NCI-H2107 treated with DMSO at 0.1 percent for 48 hours (cell line): ENCODE data around the gene PAPSS1.
A peak's percentile ranks its signal among the peaks of the same experiment; 100 is the strongest.
"Not testable (repeated sequence)": the region's sequence is repeated elsewhere in the genome, so short reads cannot be mapped to it uniquely, and the experiment has no call there.

ENCODE experiments used
- DNase-seq: peaks from one replicate; lab custom pipeline; 2025; ENCODE audit not compliant: unreplicated experiment; lab: John Stamatoyannopoulos, UW

The PAPSS1 gene

DNA sequence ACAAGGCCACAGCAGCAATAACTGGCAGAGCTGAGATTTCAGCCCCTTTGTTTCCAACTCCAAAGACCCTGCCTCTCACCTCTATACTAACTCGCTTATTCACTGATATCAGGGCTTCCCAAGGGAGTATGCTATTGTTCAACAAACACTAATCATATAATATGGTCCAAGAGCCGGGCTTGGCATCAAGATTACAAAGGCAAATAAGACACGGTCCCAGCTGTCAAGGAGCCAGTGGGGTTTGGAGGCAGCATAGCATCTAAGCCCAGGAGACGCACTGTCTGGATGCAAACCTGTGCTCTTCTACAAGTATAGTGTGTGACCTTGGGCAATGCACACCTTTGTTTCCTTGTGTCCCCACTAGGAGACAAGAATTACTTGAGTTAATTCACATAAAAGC lies 28.7 kb downstream of the PAPSS1 start:
- no peak for DNase-seq

DNA sequence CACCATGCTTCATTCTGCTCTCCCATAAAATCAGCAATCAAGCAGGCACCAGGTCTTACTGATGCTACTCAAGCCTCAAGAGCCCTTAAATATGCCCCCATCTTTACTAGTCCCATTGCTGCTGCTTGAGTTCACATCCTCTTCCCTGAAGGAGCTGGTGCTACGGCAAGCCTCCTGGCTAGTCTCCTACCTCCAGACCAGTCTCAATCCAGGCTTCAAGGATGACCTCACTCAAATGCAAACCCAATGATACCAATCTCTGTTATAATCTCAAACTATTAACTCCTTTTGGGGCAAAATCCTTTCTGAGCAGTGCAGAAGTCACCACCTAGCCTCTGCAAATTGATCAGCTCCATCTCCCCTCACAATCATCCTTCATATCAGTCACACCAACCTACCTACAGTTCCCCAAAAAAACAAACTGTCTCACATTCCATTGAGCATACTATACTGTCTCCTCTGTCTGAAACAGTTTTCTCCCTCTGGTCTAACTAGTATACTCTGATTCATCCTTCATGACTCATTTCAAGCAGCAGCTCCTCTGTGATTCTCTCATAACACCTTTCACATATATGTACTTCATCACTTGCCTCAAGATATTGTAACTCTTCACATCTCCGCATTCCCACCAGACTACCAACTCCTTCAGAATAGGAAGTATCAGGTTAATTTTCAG lies 30.0 kb downstream of the PAPSS1 start:
- no peak for DNase-seq

DNA sequence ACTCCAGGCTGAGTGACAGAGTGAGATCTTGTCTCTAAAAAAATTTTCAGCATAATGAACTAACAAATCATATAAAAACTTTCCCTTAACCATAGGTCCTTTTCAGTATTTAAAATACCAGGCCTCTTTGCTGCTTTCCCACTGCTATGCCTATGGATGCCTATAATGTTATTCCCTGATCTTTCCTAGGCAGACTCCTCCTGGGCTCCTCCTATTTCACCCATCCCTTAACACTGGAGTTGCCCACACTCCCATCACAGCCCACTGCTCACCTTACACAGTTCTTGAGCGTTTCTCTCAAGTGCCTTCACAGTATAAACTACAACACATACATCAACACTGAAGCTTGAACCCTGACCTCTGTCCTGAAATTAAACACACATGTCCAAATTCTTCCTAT lies 31.6 kb downstream of the PAPSS1 start:
- no peak for DNase-seq

DNA sequence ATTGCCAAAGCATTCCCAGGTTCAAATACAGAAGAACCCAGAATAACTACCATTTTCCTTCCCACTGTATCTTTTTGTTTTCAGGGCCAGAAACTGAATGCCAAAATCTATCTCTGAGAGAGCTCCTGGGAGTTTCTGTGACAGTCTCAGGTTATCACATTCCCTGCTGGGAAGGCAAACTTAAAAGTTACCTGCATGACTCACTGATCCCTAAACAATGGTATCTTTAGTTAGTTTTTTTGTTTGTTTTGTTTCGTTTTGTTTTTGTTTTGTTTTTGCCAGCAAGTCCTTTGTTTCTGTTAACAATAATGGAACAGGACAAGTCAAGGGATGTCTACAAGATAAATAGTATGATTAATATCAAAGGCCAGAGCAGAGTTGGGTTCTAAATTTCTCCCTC lies 34.3 kb downstream of the PAPSS1 start:
- no peak for DNase-seq

DNA sequence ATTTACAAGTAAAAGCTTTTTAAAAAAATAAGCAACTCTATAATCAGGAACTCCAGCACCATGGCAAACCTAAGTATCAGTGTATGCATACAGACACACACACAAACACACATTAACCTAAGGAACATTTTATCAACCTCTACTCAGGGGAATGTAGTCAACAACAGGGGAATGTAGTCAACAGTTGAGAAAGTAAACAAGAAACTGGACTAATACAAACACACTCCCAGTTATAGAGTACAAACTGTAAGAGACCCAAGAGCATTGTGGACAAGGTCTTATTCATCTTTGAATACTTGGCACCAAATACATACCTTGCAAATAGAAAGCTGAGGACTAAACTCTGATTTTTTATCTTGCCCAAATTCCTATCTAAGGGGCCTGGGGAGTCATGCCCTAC lies 36.2 kb downstream of the PAPSS1 start:
- no peak for DNase-seq

DNA sequence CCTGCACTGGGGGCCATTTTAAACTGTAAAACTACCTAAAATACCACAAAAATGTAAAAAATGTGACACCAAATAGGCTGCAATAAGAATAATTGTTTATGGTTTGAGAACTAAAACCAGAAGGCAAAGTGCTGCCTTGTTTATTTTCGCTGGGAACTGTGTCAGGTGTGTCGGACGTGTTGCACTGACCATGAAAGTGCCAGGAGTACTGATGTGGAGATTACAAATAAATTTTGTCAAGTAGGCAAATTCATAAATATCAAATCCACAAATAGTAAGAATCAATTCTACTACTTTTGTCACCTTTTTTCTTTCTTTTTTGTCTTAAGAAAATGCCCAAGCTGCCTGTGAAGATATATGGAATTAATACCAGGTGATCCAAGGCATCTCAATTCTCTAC lies 37.7 kb downstream of the PAPSS1 start:
- no peak for DNase-seq

DNA sequence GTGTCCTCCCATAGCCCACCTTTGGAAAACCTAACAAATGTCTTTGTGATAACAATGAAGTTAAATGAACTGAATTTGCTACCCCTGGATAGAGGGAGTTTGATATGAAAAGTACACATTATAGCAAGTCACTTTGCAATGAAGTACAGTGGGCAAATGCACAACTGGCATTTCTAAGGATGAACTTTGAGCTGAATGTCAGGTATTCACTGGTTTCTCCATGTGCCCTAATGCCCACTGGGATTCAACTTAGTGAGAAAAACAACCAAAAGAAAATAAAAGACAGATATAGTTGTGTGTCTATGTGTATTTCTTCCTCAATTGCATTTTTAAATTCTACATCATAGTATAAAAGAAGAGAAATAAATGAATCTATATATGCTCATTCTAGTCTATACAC lies 51.0 kb downstream of the PAPSS1 start:
- no peak for DNase-seq

DNA sequence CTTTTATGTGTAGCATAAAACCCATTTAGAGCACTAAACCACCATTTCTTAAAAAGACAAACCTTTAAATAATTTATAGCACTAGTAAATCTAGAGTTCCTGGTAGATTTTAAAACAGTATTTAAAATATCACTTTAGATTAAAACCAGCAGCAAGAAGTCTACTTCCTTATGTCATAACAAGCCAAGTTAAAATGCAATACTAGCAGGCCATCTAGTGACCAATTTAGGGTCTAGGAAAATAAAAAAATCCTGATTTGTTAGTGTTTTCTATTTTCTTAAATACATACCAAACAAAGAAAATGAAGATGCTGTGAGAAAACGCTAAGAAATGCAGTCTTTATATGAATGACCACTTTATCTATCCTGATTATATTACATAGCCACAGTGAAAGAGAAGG lies 53.9 kb downstream of the PAPSS1 start:
- no peak for DNase-seq

DNA sequence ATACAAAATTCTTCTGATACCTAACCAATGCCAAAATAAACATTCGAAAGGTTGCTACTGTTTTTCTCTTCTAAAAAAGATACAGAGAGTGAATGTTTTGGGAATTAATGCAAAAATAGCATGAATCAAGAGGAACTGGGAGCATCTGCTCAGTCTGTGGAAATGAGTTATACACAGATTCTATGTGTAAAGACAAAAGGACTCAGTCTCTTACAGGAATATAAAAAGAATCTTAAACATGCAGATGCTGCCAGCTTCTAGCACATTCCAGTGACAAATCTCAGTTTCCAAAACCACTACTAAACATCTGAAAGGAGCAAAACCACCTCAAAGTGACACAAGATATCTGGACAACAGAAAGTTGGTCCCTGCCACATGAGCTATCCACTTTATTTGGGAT lies 55.0 kb downstream of the PAPSS1 start:
- DNase-seq: no peak

DNA sequence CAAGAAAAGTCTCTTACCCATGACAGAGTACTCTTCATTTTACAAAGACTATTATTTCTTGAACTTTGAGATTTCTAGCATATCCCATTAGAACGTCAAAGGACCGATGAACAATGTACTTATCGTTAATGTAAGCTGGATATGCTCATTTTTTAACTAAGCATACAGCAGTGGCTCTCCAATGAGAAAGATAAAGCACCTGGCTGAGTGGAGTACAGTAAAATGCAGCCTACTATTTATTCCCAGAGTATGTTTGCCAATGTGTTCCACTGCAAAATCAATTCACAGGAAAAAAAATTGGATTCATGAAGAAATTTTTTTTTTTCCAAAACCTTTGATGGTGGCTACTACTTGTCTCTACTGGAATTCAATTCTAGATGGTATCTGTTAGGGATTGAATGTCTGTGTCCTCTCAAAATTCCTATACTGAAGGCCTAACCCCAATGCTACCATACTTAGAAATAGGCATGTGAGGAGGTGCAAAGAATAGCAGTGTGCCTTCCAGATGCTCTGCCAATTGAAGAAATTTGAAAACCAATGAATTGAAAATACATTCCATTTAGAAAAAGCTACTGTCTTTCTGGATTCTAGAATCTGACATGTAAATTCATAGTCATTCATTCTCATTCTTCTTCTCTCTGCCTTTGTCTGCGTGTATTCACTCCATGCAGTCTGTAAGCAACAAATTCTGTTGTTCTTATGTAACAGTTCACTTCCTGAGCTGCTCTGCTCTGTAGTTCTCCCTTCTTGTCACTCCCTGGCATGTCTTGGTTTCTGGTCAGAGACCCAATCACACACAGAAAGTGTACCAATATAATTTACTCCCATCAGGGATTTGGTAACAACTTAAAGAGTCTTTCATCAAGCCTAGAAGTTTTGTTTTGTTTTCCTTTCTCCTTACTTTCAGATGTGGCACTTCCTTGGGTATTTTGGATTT lies 61.4 kb downstream of the PAPSS1 start:
- no peak for DNase-seq

DNA sequence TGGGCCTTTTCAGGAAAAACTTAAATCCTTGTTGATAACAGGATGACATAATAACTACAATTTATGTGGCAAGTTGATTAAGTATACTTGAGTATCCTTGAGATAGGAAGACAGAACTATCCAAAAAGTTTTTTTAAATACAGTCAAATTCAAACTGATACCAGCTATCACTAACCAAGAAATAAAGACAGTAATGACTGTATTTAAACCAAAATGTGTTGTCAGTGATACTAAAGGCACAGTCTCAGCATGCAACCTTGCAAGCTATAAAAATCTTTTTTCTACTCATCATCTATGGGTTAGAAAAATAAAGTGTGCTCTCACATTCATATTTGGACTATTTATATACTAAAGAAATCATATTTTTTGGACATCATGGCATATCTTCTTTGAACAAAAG lies 64.7 kb downstream of the PAPSS1 start:
- no peak for DNase-seq

DNA sequence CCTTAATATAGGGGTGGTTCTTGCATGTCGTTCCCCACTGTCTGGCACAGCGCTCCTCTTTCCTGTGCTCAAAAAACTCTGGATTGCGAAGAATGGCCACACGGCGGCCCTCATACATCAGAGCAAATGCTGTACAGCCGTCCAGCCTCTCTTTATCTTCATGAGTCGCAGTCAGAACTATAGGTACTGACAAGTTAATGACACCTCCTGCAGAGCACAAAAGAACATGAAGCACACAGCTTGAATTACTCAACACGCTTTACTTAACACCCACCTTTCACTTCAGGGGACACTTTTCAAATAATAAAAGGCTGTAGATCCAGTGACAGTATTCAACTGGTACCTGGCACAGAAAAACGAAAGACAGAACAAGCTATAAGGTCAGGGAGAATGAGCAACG lies 65.3 kb downstream of the PAPSS1 start:
- DNase-seq: peak; percentile 62

DNA sequence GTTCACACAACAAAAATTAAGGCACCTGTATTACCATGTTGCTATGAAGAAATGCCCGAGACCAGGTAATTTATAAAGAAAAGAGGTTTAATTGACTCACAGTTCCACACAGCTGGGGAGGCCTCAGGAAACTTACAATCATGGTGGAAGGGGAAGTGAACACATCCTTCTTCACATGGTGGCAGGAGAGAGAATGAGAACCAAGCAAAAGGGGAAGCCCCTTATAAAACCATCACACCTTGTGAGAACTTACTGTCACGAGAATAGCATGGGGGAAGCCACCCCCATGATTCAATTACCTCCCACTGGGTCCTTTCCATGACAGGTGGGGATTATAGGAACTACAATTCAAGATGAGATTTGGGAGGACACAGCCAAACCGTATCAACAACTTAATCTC lies 68.6 kb downstream of the PAPSS1 start:
- not testable (repeated sequence) for DNase-seq

DNA sequence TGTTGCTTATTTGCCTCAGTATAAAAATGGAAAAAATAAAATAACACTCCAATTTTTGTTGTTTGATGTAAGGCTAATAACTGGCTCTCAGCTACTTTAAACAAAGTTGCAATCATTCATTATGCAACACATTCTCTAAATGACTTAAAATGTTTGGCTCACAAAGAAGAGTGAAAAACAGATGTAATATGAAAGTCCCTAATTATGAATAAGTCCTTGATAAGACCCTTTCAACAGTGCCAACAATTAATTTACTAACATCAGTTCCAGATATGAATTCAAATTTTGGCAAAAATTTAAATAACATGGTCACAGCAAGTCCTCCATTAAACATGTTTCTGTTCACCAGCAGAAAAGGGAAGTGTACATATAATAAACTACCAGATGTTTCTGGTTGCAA lies 69.8 kb downstream of the PAPSS1 start:
- no peak for DNase-seq

DNA sequence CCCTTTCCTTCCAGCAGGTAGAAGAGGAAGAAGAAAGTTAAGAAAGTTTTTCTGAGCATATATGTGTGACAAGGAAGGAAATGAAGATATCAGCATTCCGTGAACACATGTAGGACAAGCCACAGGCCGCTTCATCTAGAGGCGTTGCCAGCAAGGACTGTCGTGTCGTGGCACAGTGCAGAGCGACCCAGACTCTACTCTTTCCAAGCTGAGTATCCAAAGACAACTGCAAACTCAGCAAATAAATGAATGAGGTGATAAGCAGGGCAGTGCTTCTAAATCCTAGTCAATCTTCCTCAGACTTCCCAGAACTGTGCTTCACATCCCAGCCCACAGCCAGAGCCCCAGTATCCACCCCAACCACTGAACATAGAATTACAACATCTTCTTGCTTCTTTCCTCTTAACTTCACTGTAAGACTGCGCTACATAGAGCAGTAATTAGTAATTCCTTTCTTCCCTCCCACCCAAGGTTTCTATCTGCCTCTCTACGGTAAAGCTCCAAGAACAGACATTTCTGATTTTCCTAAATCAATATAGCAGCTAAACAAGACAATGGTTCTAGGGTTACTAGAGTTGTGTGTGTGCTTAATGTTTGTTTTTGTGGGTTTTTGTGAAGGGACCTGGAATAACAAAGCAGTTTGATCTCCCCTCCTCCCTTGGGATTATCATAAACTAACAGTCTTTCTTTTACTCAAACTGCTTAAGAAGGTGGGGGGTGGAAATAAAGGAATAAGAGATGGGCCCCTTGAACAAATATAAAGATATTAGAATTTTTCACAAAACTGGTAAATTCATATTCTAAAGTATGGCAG lies 71.6 kb downstream of the PAPSS1 start:
- no peak for DNase-seq

DNA sequence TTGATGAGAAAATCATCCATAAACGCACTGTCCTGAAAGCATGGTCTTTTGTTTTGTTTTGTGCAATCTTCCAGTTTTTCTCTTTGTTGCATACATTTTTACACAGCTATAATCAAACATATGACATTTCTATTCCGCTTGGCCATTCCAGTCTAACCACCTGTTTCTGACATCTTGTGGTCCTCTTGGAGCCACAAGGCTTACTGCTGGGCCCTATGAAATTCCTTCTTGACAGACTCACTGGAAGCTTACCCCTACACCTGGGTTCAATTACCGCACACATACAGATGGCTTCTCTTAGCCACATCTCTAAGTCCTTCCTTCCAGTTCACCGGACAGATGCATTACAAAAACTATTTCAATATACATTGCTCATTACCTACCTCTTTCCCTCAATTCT lies 72.4 kb downstream of the PAPSS1 start:
- DNase-seq: no peak

DNA sequence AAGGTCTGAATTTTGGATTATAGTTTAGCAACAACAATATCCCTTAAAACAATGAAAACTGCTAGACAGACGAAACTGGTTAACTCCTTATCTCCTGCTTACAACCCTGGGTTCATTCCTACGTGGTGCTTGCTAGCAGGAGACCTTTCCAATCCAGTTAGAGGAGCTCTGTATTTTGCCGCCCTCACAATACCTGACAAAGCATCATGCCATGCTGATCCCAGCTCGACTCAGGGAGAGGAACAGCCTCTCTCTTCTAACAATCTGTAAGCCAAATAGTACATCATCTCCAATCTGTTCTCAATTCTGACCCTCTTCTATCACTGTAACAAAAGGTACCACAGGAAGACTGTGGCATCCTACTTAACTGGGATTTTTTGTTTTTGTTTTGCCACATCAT lies 74.4 kb downstream of the PAPSS1 start:
- DNase-seq: no peak

DNA sequence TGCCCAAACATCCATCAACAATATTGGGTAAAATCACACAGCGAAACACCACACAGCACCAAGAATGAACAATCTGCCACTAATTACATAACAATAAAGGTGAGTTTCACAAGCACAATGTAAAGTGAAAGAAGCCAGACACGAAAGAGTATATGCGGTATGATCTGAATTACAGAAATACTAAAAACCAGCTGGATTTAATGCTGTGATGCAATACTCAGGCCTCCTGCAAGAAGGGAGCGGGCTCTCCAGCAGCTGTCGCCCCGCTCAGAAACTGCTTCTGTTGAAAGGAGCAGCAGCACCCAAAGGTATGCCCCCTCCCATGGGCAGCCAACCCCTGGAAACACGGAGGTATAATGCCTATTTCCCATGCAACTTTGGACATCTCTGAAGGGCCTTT lies 77.0 kb downstream of the PAPSS1 start:
- no peak for DNase-seq

DNA sequence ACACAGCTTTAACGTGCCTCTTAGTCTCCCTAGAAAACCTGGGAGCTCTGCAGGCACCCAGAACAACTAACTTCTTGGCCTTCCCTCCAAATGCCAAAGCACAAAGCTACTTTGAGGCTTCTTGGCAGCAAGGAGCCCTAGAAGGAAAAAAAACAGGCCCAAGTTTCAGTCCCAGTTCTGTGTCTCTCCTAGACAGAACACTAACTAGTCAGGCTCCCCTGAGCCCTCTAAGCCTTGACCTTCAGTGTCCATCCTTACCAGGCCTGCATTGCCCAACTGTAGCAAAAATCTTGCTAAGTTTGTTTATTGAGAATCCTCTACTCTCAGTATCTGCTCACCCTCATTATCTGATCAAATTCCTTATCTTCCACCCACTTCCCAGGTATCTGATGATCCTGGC lies 79.2 kb downstream of the PAPSS1 start:
- no peak for DNase-seq

DNA sequence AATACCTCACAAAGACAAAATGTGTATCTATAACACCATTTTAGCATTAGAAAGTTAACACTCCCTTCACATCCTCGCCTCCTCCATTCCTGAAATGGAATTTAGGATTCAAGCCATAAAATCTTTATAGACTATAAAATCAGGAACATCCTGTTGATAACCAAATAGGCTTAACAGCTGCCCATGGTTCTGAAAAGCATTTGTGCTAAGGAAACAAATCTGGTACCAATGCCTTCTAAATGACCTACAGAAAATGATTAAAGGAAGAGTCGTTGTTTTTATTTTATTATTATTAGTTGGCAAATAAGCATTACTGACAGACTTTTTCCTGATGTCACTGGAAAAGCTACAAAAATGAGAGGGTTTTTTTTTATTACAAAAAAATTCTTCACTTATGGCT lies 79.8 kb downstream of the PAPSS1 start:
- DNase-seq: no peak

DNA sequence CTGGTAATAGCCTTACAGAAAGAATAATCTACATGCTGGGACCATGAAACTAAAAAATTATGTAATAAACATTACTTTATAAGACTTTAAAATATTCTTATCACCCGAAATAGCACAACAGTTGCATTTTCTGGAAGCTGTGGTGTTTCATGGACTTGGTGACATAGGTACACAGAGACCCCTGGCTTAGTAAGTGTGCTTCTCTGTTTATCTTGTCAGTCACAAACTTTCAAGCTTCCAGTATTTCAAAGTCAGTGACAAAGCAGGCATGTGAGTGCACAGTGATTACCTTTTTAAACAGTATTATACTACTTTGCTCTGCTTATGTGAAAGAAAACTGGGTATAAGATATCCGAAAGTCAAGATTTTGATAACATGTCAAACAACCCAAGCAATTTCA lies 84.3 kb downstream of the PAPSS1 start:
- DNase-seq: no peak

DNA sequence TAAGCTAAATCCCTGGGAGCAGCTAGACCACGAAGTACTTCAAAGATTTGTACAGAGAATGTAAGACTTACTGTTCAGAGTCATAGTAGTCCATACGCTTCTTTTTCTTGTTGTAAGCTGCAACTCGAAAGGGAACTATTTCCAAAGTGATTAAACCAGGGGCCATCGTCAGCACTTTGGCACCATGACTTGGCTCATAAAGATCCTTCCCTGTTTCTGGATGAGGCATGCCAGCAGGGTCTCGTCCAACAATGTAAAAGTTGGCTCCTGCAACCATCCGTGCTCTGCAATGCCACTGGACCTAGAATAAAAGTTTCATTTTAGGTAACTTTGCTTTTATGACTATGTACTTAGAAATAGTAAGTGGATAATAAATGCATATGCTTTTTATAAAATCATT lies 88.5 kb downstream of the PAPSS1 start:
- DNase-seq: no peak
